T-helper 2 cell treated with Interferon-gamma antibody and Interleukin-4, amounts not matched to agents 100 ng/mL and 5 ng/mL, for 36 hours (primary cell): ENCODE measurements around the gene ZNF346. TPM values are rescaled to one million over a fixed set of nuclear protein-coding genes. Genes with fewer than 3 reads are reported as not detected.

Experiments used
- intact Hi-C: fragments of 100-400 bp; cut with micrococcal nuclease; formaldehyde crosslinking; loops from one replicate; pipeline ENCODE4 v1.15.1; 2023
- total RNA-seq: library from RNA; stranded (reverse); gene quantifications from 2 replicates; pipeline ENCODE4 v1.2.3, GENCODE V29; 2022

Gene ZNF346
- total RNA-seq, 1 donor from 2014 or later, result 32.7 TPM

DNA sequence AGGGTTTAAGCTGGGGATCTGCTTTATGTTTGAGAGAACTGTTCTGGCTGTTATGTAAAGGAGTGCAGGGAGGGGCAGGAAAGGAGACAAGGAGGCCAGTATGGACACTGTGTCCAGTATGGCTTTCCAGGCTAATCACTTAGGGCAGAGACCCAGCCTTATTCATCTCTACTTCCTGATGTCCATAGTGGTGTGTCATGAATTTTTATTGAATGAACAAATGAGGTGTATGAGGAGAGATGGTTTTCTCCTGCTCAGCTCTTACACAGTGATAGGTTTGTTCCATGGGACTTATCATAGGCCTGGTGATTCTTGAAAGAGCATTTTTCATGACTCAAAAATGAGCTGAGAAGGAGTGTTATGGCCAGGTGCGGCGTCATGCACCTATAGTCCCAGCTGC lies 43.7 kb downstream of the ZNF346 start:
- intact Hi-C loops, result no loop called here

DNA sequence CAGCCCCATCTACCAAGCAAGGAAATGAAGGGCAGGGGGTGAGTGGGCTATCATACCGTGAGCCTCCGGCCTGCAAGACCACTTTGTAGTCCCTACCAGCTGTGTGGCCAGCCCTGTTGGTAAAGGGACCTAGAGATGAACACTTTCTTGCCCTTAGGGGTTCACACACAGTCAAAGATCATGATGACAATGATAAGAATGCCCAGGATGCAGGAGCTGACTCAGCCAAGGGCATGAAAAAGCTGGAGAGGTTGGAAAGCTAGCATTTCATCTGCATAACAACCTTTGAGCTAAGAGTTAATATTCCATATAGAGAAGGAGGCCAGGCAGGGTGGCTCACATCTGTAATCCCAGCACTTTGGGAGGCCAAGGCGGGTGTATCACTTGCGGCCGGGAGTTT lies 45.0 kb downstream of the ZNF346 start:
- intact Hi-C loops, result no loop called here

DNA sequence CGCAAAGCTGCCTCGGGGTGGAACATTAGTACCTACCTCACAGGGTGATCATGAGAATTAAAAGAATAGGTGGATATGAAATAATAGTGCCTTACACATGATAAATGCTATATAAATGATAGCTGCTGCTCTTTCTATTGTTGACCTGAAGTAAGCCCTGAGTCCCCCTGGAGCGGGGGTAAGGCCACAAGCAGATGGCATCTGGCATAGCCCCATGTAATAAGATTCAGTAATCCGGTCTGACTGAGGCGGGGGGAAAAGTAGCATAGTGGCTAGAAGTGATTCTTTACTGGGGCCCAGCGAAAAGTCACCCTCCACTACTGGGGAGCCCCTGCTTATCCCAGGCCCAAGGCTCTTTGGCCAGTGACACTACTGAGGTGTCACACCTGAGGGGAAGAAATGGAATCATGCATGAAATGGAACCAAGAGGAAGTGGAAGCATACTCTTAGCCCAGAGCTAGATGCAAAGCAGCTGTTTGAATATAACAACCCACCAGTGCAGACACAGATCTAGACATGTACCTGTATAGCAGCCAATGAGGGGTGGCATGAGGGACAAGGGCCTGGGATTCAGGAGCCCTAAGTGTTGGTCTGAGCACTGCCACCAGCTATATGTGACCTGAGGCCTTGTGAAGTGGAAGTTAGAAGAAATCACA lies 48.2 kb downstream of the ZNF346 start:
- intact Hi-C loops, result loop anchor here (5.0 kb wide), 1 partner anchor 42 kb away; no protein-coding TSS in a partner anchor

DNA sequence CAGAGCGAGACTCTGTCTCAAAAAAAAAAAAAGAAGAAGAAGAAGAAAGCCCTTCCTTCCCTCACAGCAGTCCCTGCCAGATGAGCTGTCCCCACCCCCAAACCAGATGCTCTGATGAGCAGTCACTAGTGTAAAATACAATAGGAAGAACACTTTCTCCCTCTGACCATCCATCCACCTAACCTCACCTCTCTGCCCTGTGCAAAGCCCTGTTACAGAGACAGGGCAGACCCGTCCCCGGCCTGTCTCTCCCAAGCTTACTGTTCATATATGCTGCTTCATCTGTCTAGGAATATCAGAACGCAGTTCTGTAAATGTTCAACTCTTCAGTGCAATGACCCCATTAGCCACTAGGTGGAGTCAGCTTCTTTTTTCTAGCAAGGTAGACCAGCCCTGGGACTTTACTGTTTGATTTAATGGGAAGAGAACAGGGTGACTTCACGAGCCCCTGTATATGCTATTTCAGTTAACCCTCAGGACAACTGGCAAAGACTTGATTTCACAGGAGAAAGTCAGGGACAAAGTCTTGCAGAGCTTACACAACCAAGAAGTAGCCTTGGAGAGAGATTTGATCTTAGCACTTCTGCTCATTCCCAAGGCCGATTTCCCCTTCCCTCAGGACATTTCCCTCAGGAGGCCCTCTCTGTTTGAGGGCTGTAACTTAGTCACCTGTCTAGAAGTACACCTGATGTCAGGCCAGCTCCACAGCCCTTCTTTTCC lies 49.3 kb downstream of the ZNF346 start:
- intact Hi-C loops, result loop anchor here (5.0 kb wide), 1 partner anchor 40 kb away; no protein-coding TSS in a partner anchor

DNA sequence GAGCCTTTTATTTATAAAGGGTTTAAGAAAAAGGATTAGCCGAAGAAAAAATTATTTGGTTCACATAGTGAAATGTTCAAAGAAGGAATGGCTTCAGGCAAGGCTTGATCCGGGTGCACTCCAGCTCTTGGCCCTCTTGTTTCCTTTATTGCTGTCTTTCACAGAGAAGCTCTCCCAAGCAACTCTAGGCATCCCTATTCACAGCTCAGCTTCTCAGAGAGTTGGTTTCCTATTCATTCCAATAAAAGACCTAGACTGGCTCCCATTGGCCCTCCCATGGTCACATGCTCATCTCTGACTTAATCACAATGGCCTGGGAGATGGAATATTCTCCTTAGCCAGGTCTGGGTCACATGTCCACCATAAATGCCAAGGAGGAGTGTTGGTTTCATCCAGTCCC lies 54.8 kb downstream of the ZNF346 start:
- intact Hi-C loops, result no loop called here

DNA sequence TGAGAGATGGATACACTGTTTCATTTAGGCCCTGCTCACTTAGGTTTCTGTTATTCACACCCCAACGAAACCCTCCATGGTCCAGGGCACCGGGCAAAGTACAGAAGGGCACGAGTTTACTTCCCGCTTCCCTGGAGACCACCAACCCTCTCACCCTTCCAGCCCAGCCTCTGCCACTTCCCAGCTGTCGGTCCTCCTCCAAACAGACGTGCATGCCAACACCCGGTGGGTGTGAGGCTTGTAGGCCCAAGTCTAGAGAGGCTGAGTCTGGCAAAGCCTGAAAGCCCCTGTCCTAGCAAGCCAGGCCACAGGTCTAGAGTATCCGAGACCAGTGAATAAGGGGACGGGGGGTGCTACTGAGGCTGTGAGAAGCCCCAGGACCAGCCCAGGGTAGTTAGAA lies 57.1 kb downstream of the ZNF346 start:
- intact Hi-C loops, result no loop called here

DNA sequence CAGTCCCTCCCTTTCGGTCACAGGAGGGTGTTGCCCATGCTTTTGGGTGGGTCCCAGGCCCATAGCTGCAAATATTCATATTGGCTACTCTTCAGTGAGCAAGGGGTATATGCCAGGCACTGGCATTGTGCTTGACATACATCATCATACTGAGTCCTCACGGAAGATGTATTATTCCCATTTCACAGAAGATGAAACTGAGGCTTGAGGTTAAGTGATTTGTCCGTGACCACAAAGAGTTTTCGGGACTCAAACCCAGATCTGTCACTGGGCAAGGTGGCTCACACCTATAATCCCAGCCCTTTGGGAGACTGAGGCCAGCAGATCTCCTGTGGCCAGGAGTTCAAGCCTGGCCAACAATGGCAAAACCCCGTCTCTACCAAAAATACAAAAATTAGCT lies 57.8 kb downstream of the ZNF346 start:
- intact Hi-C loops, result no loop called here

DNA sequence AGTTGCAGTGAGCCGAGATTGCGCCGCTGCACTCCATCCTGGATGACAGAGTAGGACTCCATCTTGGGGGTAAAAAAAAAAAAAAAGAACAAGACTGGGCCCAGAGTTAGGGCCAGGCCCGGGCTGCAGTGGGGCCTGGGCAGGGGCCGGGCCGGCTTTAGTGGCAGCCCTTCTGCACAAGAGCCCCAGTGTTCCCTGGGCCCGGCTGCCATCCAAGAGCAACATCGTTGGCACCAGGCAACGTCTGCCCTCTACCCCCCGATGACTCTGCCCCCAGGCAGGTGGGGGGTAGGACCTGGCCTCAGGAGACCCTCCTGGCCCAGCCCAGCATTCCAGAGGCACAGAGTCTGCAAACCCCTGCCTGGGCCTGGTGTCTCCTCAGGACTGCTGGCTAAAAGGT lies 59.4 kb downstream of the ZNF346 start:
- intact Hi-C loops, result no loop called here

DNA sequence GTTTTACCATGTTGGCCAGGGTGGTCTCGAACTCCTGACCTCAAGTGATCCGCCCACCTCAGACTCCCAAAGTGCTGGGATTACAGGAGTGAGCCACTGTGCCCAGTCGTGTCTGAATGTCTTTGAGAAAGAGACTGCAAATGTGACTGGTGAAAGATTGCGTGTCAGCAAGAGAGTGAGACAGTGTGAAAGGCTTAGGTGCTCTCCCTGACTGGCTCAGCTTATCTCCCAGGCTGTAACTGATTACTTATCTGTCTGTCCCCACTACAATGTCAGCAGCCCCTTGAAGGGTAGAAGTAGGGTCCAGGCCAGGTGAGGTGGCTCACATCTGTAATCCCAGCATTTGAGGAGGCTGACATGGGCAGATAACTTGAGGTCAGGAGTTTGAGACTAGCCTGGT lies 60.9 kb downstream of the ZNF346 start:
- intact Hi-C loops, result no loop called here

DNA sequence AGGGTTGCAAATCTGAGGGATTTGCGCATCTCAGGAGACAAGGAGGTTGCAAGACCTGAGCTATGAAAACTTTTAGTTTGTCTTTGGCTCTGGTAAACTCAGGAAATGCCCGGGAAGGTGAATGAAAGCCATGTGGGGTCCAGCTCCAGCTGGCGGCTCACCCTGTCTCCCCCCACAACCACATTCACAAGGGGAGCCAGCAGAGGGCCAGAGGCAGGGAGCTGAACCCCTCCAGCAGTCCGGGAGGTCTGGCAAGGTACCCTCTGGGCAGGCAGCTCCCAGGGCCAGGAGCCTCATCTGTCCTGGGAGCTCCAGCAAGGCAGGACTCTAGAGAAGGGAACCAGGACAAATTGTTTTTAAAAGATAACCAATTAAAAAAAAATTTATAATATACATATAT lies 61.7 kb downstream of the ZNF346 start:
- intact Hi-C loops, result no loop called here

DNA sequence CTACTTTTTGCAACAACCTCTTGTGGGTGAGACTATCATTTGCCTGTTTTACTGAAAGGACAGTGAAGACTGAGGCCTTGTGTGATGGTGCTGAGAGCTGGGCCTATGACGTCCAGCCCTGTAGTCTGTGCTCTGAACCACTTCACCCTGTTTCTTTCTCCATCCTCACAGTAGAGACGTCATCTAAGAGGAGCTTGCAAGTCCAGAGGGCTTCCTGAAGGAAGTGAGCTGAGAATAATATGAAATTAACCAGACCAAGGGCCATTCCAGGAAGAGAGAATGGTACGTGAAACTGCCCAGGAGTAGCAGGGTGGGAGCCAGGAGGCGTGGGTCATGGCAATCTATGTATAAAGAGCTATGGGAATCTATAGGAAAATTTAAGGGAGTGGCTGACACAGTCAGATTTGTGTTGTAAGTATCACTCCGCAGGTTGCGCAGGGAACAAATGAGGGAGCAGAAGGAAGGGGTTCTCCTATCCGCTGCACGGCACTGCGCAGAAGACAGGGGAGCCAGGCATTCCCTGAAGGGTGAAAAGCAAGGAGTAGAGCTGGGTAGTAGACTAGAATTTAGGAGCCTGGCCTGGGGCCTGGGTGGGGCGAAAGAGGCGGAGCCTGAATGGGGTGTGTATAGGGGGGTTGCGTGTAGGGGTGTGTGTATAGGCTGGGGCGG lies 63.6 kb downstream of the ZNF346 start:
- intact Hi-C loops, result loop anchor here (2.0 to 5.0 kb wide), 2 partner anchors 439 to 1121 kb away; partner anchors contain the start of gene TSPAN17

DNA sequence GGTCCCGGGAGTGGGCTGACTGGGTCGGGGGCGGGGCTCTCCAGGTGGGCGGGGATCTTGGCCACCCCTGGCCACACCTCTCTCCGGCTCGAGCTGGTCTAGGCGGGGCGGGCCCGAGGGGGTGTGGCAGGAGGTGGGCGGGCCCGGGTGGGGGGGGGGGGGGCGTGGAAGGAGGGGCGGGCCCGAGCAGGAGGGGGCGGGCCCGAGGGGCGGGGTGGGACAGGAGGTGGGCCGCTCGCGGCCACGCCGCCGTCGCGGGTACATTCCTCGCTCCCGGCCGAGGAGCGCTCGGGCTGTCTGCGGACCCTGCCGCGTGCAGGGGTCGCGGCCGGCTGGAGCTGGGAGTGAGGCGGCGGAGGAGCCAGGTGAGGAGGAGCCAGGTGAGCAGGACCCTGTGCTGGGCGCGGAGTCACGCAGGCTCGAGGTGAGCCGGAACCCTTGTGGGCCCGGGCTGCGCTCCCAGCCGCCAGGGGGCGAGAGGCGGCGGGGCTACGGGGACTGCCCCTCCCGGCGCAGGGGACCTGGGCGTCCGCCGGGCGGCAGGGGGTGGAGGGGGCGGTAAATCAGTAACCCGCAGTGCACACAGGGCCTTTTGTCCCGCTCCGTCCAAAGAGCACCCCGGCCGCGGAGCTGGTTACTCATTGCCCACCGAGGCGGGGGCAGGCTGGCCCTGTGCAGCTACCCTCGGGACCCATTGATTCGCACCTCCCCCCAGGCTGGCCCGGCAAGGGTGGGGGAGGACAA lies 64.3 kb downstream of the ZNF346 start, which contains the start of gene FGFR4:
FGFR4 (plus strand) TSS at position 262 of the 744 bp plus-strand sequence. CDS start 2,688 bp downstream, outside the sequence.
- intact Hi-C loops, result loop anchor here (2.0 to 5.0 kb wide), 2 partner anchors 440 to 1120 kb away; partner anchors contain the start of gene TSPAN17

DNA sequence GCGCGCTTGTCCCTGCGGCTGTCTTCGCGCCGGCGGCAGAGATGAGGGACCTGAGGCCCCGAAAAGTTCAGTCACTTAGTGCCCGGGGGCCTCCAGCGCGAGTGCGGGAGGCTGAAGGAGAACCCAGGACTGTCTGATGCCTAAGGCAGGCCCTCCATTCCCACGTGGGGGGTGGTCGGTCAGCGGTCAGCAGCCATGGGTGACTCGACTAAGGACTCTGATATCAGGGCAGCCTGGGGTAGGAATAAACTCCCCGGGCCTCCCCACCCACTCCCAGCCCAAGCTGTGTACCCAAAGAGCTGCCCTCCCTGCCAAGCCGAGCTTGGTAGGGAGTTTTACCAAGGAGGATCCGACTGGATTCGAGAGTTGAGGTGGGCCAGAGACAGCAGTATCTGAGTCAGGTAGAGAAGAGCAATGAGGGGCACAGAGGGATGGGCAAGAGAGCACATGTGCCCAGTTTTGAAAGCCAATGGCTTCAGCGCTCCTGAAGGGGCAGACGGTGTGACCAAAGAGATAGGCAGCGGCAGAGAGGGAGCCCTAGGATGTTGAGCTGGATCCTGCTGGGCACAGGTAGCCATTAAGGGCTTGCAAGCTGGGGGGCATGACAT lies 65.0 kb downstream of the ZNF346 start:
- intact Hi-C loops, result loop anchor here (2.0 to 5.0 kb wide), 2 partner anchors 441 to 1120 kb away; partner anchors contain the start of gene TSPAN17

DNA sequence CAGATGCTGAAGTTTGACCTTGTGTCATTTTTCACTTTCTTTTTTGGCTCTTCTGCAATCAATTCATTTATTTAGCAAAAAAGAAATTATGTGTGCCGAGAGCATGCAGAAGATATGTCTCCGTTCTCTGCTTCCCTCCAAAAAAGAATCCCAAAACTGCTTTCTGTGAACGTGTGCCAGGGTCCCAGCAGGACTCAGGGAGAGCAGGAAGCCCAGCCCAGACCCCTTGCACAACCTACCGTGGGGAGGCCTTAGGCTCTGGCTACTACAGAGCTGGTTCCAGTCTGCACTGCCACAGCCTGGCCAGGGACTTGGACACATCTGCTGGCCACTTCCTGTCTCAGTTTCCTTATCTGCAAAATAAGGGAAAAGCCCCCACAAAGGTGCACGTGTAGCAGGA lies 66.6 kb downstream of the ZNF346 start:
- intact Hi-C loops, result loop anchor here (5.0 kb wide), 1 partner anchor 1118 kb away; no protein-coding TSS in a partner anchor

DNA sequence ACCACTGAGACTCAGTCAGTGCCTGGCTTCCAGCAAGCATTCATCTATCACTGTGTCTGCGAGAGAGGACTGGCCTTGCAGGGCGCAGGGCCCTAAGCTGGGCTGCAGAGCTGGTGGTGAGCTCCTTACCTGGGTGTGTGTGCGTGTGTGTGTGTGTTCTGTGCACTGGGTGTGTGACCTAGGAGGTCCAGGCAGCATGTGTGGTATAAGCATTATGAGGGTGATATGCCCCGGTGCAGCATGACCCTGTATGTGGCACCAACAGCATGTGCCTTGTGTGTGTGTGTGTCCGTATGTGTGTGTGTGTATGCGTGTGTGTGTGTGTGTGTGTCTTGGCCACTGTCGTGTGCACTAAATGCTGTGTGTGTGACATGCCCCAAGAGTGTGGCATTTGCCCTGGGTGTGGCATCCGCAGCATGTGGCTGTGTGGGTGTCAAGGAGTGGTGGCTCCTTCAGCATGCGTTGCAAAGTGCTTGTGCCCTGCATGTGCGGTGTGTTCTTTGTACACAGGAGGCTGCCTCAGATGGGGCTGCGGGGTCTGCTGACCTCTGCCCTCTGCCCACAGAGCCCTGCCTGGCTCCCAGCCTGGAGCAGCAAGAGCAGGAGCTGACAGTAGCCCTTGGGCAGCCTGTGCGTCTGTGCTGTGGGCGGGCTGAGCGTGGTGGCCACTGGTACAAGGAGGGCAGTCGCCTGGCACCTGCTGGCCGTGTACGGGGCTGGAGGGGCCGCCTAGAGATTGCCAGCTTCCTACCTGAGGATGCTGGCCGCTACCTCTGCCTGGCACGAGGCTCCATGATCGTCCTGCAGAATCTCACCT lies 67.5 kb downstream of the ZNF346 start:
- intact Hi-C loops, result loop anchor here (5.0 kb wide), 1 partner anchor 1117 kb away; no protein-coding TSS in a partner anchor

DNA sequence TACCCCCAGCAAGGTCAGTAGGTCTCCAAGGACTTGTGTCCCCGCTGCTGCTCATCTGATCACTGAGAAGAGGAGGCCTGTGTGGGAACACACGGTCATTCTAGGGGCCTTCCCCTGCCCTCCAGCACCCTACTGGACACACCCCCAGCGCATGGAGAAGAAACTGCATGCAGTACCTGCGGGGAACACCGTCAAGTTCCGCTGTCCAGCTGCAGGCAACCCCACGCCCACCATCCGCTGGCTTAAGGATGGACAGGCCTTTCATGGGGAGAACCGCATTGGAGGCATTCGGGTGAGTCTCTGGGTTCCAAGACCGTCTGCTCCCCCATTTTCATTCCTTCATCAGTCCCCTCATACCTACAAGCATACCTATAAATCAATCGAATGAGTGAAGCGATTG lies 68.3 kb downstream of the ZNF346 start:
- intact Hi-C loops, result no loop called here

DNA sequence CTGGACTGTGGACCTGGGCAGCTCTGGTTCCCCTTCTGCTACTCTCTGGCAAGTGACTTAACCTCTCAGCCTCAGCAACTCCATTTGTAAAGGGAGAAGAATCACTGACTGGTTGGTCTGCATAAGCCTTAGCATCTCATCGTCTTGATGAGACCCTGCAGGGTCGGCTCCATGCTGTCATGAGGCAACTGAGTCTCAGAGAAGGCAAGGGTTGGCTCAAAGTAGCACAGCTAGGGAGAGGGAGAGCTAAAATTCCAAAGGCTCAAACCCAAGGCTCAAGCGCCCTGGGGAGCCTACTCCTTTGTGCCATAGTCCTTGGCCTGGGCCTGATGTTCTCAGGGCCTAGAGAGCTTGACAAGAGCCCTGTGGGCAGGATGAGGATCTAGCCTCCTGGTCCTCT lies 68.7 kb downstream of the ZNF346 start:
- intact Hi-C loops, result no loop called here

DNA sequence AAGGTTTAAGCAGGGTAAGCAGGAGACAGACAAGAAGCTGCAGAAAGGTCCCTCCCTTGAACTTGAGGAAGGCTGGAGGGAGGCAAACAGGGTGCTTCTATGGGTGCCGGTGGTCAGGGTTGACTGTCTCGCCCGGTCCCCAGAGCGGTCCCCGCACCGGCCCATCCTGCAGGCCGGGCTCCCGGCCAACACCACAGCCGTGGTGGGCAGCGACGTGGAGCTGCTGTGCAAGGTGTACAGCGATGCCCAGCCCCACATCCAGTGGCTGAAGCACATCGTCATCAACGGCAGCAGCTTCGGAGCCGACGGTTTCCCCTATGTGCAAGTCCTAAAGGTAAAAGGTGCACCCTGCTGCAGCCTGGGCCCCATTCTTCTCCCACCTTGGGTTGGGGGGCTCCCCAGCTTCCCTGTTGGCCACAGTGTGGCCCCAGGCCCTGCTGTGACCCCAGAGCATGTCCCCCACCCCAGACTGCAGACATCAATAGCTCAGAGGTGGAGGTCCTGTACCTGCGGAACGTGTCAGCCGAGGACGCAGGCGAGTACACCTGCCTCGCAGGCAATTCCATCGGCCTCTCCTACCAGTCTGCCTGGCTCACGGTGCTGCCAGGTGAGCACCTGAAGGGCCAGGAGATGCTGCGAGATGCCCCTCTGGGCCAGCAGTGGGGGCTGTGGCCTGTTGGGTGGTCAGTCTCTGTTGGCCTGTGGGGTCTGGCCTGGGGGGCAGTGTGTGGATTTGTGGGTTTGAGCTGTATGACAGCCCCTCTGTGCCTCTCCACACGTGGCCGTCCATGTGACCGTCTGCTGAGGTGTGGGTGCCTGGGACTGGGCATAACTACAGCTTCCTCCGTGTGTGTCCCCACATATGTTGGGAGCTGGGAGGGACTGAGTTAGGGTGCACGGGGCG lies 69.9 kb downstream of the ZNF346 start:
- intact Hi-C loops, result no loop called here
